ENCODE results near the gene C16orf86. TPM values are rescaled to one million over a fixed set of nuclear protein-coding genes. Genes with fewer than 3 reads are reported as not detected.

The C16orf86 gene
- total RNA-seq, 1 donor from 2014 or later, result 11.6 TPM

Other genes with a start within 250 kb of the C16orf86 start
- 6.1 and 31.3 TPM in 2 replicates for gene HSD11B2, start 235.7 kb upstream of the C16orf86 start, total RNA-seq
- gene ATP6V0D1, start 185.7 kb upstream of the C16orf86 start, total RNA-seq, result 190 and 234 TPM in 2 replicates
- gene AGRP, start 183.3 kb upstream of the C16orf86 start, total RNA-seq, result not detected in 2 replicates
- 32.4 and 37.8 TPM in 2 replicates for gene RIPOR1, start 138.0 kb upstream of the C16orf86 start, total RNA-seq
- gene CTCF, start 104.3 kb upstream of the C16orf86 start, total RNA-seq, result 27.9 and 35.7 TPM in 2 replicates
- 0.08 and 0.83 TPM in 2 replicates for gene CARMIL2, start 21.7 kb upstream of the C16orf86 start, total RNA-seq
- 15.8 and 17.5 TPM in 2 replicates for gene ACD, start 6.6 kb upstream of the C16orf86 start, total RNA-seq
- gene PARD6A, start 5.9 kb upstream of the C16orf86 start, total RNA-seq, result 3.4 and 4.1 TPM in 2 replicates
- gene ENKD1, start 64 bp upstream of the C16orf86 start, total RNA-seq, result 11.1 and 12.7 TPM in 2 replicates
- 10.5 and 11.2 TPM in 2 replicates for gene GFOD2, start 52.5 kb downstream of the C16orf86 start, total RNA-seq
- gene RANBP10, start 139.7 kb downstream of the C16orf86 start, total RNA-seq, result 6.9 and 9.4 TPM in 2 replicates
- 1.1 and 4.5 TPM in 2 replicates for gene TSNAXIP1, start 140.1 kb downstream of the C16orf86 start, total RNA-seq
- 67.0 and 73.3 TPM in 2 replicates for gene THAP11, start 175.5 kb downstream of the C16orf86 start, total RNA-seq
- gene NUTF2, start 180.1 kb downstream of the C16orf86 start, total RNA-seq, result 120 and 182 TPM in 2 replicates
- 48.3 and 63.7 TPM in 2 replicates for gene CENPT, start 180.9 kb downstream of the C16orf86 start, total RNA-seq
- gene EDC4, start 206.2 kb downstream of the C16orf86 start, total RNA-seq, result 147 and 164 TPM in 2 replicates
- gene NRN1L, start 218.1 kb downstream of the C16orf86 start, total RNA-seq, result 0.83 and 1.9 TPM in 2 replicates
- 9.4 and 10.6 TPM in 2 replicates for gene PSKH1, start 226.4 kb downstream of the C16orf86 start, total RNA-seq

Measured in myocyte (in vitro differentiated cells).